ENCODE data around the gene C2CD2L. TPM values are rescaled to one million over a fixed set of nuclear protein-coding genes. Genes with fewer than 3 reads are reported as not detected.

Gene C2CD2L
- total and polyA plus RNA-seq, 2 of the 13 experiments (the other 11 are each of a cell fraction or from before 2014, with no cell fraction given), result 3.7 to 5.5 TPM

GRCh38 chr11:119067371-119068222 is 39.5 kb upstream of the C2CD2L start, which contains the start of gene VPS11 (continued):
- peak; percentile 86 for TF ChIP-seq POLR2G (IDR thresholded peaks at IDR 0.05; ENCODE audit: low read depth, low read length)
- TF ChIP-seq STAG1 (CRISPR knock-in tag; IDR thresholded peaks at IDR 0.05), result no peak
- TF ChIP-seq ZNF20 (CRISPR knock-in tag; IDR thresholded peaks at IDR 0.05), result no peak
- no peak for TF ChIP-seq ZNF451 (CRISPR knock-in tag; IDR thresholded peaks at IDR 0.05)
- TF ChIP-seq ZNF646 (CRISPR knock-in tag; IDR thresholded peaks at IDR 0.05), result no peak
- no peak for TF ChIP-seq RNF2 (conservative IDR thresholded peaks at IDR 0.05; ENCODE audit: low read depth)
- no peak for TF ChIP-seq ZNF207 (IDR thresholded peaks at IDR 0.05; ENCODE audit: borderline replicate concordance)
- no peak for TF ChIP-seq FUBP1 (CRISPR knock-in tag; IDR thresholded peaks at IDR 0.05; ENCODE audit: borderline replicate concordance)
- peak; percentile 58; the same call in 1 of the 2 replicates for TF ChIP-seq U2AF2 (IDR thresholded peaks at IDR 0.05; ENCODE audit: low read depth, low read length)
- no peak for TF ChIP-seq AKAP8 (CRISPR knock-in tag; IDR thresholded peaks at IDR 0.05)
- TF ChIP-seq ZUFSP (CRISPR knock-in tag; IDR thresholded peaks at IDR 0.05; ENCODE audit: borderline replicate concordance), result no peak
- TF ChIP-seq ZBTB39 (CRISPR knock-in tag; IDR thresholded peaks at IDR 0.05), result no peak
- peak; percentile 81; the same call in 1 of the 2 replicates for TF ChIP-seq DMAP1 (CRISPR knock-in tag; IDR thresholded peaks at IDR 0.05)
- TF ChIP-seq ZNF782 (CRISPR knock-in tag; IDR thresholded peaks at IDR 0.05; ENCODE audit: borderline replicate concordance), result no peak
- TF ChIP-seq ZNF34 (CRISPR knock-in tag; IDR thresholded peaks at IDR 0.05; ENCODE audit: borderline replicate concordance), result no peak
- no peak for TF ChIP-seq ZNF879 (CRISPR knock-in tag; IDR thresholded peaks at IDR 0.05)

Data from HepG2 (cell line).